DOHH2 (cell line): ENCODE results near the gene COPZ2.
"Not testable (repeated sequence)": the region's sequence is repeated elsewhere in the genome, so short reads cannot be mapped to it uniquely, and the experiment has no call there.

Experiments
- H3F3A ChIP-seq: fragments of 200-600 bp; sonication (generic), shearing (Covaris generic); 2 replicates; pipeline ENCODE4 v1.6.0; 2016; ENCODE audit warnings: antibody characterized with exemption, mild to moderate bottlenecking; ENCODE audit not compliant: control insufficient read depth, insufficient read depth
- H3K27ac ChIP-seq: fragments of 200-600 bp; sonication (generic); 2 replicates; pipeline ENCODE4 v1.5.1; 2014; ENCODE audit warnings: low read depth, mild to moderate bottlenecking, low read length, moderate library complexity
- H3K27me3 ChIP-seq: fragments of 200-600 bp; sonication (generic); 2 replicates; pipeline ENCODE4 v1.6.1; 2014; ENCODE audit warnings: mild to moderate bottlenecking, low read length, mixed read lengths; ENCODE audit not compliant: control insufficient read depth
- H3K36me3 ChIP-seq: fragments of 200-600 bp; sonication (generic); 2 replicates; pipeline ENCODE4 v1.6.1; 2014; ENCODE audit warnings: mild to moderate bottlenecking, low read length, moderate library complexity, mixed read lengths; ENCODE audit not compliant: control insufficient read depth
- H3K4me1 ChIP-seq: fragments of 200-600 bp; sonication (generic); 2 replicates; pipeline ENCODE4 v1.6.1; 2014; ENCODE audit warnings: mild to moderate bottlenecking, low read length, mixed read lengths; ENCODE audit not compliant: control insufficient read depth
- H3K4me2 ChIP-seq: fragments of 200-600 bp; sonication (generic); 2 replicates; pipeline ENCODE4 v1.6.0; 2014; ENCODE audit warnings: mild to moderate bottlenecking, low read length, moderate library complexity
- H3K4me3 ChIP-seq: fragments of 200-600 bp; sonication (generic); 2 replicates; pipeline ENCODE4 v1.5.1; 2014; ENCODE audit warnings: mild to moderate bottlenecking, low read length, mixed read lengths
- H3K79me2 ChIP-seq: fragments of 200-600 bp; sonication (generic); 2 replicates; pipeline ENCODE4 v1.6.1; 2014; ENCODE audit warnings: mild to moderate bottlenecking, low read length, mixed read lengths; ENCODE audit not compliant: control insufficient read depth
- H3K9me2 ChIP-seq: fragments of 200-600 bp; sonication (generic); replicated peaks from 2 replicates; pipeline ENCODE4 v1.6.1; 2014; ENCODE audit warnings: mild to moderate bottlenecking, low read length, mixed read lengths; ENCODE audit not compliant: control insufficient read depth
- H3K9me3 ChIP-seq: fragments of 200-600 bp; sonication (generic); 2 replicates; pipeline ENCODE4 v1.6.1; 2014; ENCODE audit warnings: antibody characterized with exemption, low read length, mixed read lengths; ENCODE audit not compliant: control insufficient read depth, insufficient read depth
- H4K20me1 ChIP-seq: fragments of 200-600 bp; sonication (generic); 2 replicates; pipeline ENCODE4 v1.6.0; 2014; ENCODE audit warnings: low read depth, mild to moderate bottlenecking, antibody characterized with exemption, low read length, moderate library complexity; ENCODE audit not compliant: control insufficient read depth, insufficient read depth
- CTCF ChIP-seq: fragments of 200-600 bp; sonication (generic); IDR thresholded peaks from one replicate; pipeline ENCODE4 v1.5.1; 2014; ENCODE audit warnings: antibody characterized with exemption, mild to moderate bottlenecking, low read depth, low read length; ENCODE audit not compliant: poor library complexity, severe bottlenecking
- EZH2phosphoT487 ChIP-seq: fragments of 200-600 bp; sonication (generic); IDR thresholded peaks from 2 replicates; pipeline ENCODE4 v1.6.1; 2017; ENCODE audit warnings: borderline replicate concordance, mild to moderate bottlenecking, antibody characterized with exemption, low read length, moderate library complexity, mixed read lengths

The COPZ2 gene

GRCh38 chr17:48070195-48070594, 32.6 kb upstream of the COPZ2 start:
- Histone ChIP-seq H3K27ac (no peak overlapping the region), H3K4me1 (no peaks in the 10 kb centered on the region), H3K4me3 (no peak overlapping the region), H3K36me3 (peaks cover 77% of the 10 kb centered on the region), H3K79me2 (no peaks in the 10 kb centered on the region), H3K4me2 (no peak overlapping the region), H3K27me3 (no peaks in the 10 kb centered on the region), H3K9me2 (no peaks in the 10 kb centered on the region), H4K20me1 (peaks cover 2% of the 10 kb centered on the region; the same call in 1 of the 2 replicates), H3K9me3 (no peaks in the 10 kb centered on the region), H3F3A (peaks cover 10% of the 10 kb centered on the region)
- TF ChIP-seq EZH2phosphoT487 (no peak), CTCF (no peak)

GRCh38 chr17:48068491-48068961, 30.9 kb upstream of the COPZ2 start:
- H3F3A ChIP-seq = peaks cover 10% of the 10 kb centered on the region
- H3K9me3 ChIP-seq = no peaks in the 10 kb centered on the region
- no peak overlapping the region for H3K4me2 ChIP-seq
- TF ChIP-seq CTCF (peak; percentile 18), EZH2phosphoT487 (no peak)
- peaks cover 2% of the 10 kb centered on the region; the same call in 1 of the 2 replicates for H4K20me1 ChIP-seq
- peaks cover 77% of the 10 kb centered on the region for H3K36me3 ChIP-seq
- H3K4me1 ChIP-seq = no peaks in the 10 kb centered on the region
- H3K4me3 ChIP-seq = no peak overlapping the region
- no peak overlapping the region for H3K27ac ChIP-seq
- H3K79me2 ChIP-seq = no peaks in the 10 kb centered on the region
- H3K9me2 ChIP-seq = no peaks in the 10 kb centered on the region
- H3K27me3 ChIP-seq = no peaks in the 10 kb centered on the region

- not testable (repeated sequence) for H3K4me1 ChIP-seq, H3K9me2 ChIP-seq, H3K79me2 ChIP-seq, H4K20me1 ChIP-seq, H3K4me2 ChIP-seq, H3K27ac ChIP-seq, H3K4me3 ChIP-seq, H3F3A ChIP-seq, H3K9me3 ChIP-seq, H3K27me3 ChIP-seq
- peaks cover 75% of the 10 kb centered on the region for H3K36me3 ChIP-seq
These were observed 30.2 kb upstream of the COPZ2 start for GRCh38 chr17:48067808-48068207.

- no peaks in the 10 kb centered on the region for H3K9me3 ChIP-seq
- no peaks in the 10 kb centered on the region for H3K9me2 ChIP-seq
- no peak overlapping the region for H3K4me2 ChIP-seq
- peaks cover 2% of the 10 kb centered on the region; the same call in 1 of the 2 replicates for H4K20me1 ChIP-seq
- H3K27ac ChIP-seq = no peak overlapping the region
- peaks cover 10% of the 10 kb centered on the region for H3F3A ChIP-seq
- no peaks in the 10 kb centered on the region for H3K4me1 ChIP-seq
- no peaks in the 10 kb centered on the region for H3K79me2 ChIP-seq
- H3K4me3 ChIP-seq = no peak overlapping the region
- H3K27me3 ChIP-seq = no peaks in the 10 kb centered on the region
- TF ChIP-seq EZH2phosphoT487 (no peak), CTCF (no peak)
- peaks cover 76% of the 10 kb centered on the region for H3K36me3 ChIP-seq
These were observed 29.6 kb upstream of the COPZ2 start for GRCh38 chr17:48067245-48067644.
